NCI-H187 (cell line): Measurements from ENCODE around the gene ELMO3.

Experiments used
- DNase-seq, 2 experiments: peaks; one replicate each; lab custom pipeline; 2025; lab: John Stamatoyannopoulos, UW

ELMO3 gene

DNA sequence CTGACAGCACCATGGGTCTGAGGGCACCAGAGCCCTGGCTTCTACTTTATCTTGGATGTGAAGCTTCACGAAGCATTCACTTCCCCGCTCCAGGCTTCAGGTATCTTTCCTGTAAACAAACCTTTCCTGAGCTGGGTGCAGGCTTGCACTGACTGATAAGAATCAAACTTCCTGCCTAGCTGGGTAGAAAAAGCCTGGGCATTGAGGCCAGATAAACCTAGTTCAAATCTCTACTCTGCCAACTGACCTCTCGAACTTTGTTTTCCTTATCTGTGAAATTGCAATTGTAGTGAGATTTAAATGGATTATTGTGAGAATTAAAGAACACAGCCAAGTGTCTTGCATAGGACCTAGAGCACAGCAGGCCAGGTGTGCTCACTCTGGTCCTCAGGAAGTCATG is 25.1 kb downstream of the ELMO3 start:
- no peak for DNase-seq

DNA sequence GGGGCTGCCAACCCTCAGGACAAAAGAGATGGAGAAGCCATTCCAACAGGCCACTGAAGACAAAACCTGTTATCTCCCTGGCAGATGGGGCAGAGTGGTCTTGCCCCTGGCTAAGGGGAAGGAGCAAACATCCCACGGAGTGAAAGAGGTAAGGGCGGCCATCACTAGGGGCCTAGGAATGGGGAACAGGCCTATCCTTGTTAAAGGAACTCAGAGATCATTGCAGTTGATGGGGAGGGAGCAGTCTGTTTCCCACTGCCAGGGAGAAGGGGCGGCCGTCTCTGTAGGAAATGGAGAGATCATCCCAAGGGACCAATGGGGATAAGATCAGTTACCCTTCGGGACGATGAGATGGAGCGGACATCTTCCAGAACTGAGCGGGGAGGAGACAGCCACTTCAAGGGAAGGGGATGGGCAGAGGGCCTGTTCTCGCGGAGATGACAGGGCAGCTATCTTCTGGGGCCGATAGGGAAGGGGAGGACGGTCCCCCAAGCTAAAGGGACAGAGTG is 27.4 kb downstream of the ELMO3 start:
- DNase-seq: no peak

DNA sequence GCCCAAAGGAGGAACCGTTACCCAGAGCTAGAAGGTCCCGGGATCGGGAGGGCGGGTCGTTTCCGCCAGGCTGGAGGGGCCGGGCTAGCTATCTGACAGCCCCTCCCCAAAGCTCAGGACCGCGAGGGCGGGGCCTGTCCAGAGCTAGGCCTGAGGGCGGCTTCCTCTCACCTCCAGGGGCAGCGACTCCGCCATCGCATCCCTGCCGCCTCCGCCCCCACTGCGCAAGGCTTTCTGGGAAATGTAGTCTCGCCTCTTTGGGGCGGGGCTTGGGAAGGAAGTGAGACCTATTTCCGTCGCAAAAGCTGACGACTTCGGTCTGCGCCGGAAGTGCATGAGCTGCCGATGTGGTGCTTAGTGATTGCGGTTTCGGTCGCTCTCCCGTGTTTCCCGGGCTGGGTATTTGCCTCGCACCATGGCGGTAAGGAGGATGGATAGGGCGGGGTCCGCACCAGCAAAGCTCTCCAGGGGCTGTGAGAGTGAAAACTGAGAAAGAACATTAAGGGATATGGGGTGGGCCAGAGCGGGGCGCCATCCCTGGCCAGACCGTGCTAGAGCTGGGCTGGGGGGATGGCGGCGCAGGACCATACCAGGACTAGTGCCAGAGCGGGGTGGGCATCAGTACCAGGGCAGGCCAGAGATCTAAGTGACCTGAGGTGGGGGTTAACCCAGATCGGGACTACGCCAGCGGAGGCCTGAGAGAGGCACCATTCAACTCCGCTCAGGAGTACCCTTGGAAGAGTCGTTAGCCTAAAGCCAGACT is 28.1 kb downstream of the ELMO3 start, which contains the start of gene TMEM208:
Gene TMEM208, plus strand, starts transcription at position 327 of the 763 bp plus-strand sequence. Its CDS starts 89 bp downstream, at position 416.
- DNase-seq: peak; percentile 84 to 90

DNA sequence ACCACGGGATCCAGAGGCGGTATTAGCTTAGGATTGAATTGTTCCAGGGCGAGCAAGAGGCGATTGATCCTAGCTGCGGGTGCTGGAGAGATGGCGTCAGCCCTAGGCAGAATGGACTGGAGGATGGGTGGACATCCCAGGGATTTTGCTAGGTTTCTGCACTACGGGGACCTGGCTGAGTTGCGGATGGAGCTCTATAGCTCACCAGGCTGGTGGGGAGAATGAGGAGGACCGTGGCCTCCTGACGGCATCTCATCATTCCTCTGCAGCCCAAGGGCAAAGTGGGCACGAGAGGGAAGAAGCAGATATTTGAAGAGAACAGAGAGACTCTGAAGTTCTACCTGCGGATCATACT is 28.6 kb downstream of the ELMO3 start:
- no peak for DNase-seq

DNA sequence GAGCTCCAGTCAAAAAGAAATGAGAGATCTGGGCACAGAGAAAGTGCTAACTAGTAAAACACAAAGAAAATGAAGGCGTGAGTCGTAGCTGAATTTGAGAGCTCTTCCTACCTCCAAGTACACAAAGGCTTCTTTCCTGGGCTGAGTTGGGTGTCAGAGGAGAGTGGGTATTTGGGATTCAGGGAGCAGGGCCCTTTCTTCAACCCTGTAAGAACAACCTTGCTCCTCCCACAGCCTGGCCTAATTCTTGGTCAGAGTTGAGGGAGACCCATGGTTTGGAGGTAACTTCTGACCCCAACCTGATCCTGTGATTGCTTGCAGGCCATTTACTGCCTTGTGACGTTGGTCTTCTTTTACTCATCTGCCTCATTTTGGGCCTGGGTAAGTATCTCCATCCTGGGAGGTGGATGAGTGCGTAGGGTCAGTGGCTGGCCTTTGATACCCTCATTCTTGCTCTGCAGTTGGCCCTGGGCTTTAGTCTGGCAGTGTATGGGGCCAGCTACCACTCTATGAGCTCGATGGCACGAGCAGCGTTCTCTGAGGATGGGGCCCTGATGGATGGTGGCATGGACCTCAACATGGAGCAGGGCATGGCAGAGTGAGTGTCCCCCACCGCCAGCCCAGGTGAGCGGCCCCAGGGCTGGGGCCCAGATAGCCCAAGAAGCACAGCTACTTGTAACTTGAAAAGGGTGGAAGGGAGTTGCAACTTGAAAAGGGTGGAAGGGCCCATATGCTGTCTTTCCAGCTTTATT is 29.3 kb downstream of the ELMO3 start:
- DNase-seq: no peak

DNA sequence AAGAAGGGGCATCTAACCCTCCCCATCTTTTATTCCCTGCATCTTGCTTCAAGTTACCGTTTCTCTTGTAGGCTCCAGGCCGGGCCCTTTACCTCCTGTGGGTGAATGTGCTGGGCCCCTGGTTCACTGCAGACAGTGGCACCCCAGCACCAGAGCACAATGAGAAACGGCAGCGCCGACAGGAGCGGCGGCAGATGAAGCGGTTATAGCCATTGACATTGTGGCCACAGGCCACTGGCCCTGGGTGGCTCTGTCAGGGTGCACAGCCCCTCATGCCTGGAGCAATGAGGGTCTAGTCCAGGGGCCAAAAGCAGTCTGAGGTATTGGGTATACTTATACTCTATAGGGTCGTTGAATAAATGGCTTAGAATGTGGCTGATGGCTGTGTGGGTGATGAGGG is 30.0 kb downstream of the ELMO3 start:
- no peak for DNase-seq

DNA sequence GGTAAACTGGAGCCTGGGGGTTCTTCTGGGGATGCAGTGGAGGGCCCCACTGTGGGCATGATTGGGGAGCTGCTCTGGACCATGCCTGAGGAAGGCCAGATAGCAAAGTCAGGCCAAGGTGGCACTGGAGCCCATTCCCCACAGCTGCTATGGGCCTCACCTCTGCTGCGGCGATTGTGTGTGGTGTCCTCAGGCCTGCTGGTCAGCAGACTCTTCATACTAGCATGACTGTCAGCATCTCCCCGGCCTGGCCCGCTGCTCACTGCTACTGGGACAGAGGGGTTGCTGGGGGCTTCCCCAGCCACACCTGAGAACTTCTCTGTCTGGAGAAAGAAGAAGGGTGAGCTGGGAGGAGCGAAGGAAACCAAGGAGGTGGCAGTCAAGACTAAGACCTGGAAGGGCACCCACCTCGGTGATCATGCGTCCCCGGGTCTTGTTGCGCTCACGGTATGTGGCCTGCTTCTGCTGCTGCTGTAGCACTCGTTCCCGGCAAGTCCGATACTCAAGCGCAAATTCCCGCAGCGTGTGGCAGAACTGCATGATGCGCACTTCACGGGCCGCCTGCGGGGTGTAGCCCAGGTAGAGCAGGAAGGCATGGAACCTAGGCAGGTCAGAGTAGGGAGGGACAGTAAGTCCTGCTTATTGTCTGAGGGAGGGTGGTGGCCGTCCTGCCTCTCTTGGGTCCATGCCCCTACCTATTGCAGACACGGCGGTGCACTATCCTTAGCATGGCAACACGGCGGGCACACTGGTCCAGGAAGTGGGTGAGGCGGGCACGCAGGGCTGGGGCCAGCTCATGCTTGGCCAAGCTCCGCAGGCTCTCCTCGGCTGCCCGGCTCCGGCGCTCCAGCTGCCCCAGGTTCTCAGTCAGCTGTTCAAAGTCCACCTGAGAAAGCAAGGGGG is 31.2 kb downstream of the ELMO3 start:
- DNase-seq: no peak

DNA sequence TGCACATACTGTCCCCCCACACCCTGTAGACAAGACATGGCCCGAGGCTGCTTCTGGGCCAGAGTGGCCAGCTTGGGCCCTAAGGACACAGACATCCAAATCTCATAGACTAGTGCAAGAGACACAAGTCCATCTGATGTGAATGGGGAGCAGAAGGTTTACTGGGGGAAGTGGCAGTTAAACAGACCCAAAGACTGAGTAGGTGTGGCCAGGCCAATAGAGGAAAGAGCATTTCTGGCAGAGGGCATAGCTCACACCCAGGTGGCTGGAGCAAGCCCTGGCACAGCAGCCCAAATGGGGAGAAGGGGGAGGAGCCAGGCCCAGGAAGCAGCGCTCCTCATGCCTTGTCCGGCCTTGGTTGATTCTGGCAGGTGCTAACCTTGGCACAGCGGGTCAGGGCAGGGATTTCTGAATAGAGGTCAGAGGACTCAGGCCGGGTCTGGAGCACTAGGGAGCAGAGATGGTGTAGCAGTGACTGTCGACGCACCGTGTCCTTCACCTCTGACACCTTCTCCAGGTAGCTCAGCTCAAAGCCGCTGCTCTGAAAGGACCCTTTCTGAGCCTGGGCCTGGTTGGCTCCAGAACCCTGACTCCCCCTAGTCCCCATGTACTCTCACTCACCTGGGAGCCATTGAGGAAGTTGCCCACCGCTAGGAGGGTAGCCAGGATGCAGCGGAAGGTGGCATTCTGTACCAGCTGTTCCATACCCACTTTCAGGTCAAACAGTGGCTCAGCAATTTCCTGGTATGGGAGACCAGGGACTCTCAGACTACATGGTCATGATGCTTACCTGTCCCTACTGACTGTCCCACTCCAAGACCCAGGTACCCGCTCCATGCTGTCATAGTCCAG is 32.1 kb downstream of the ELMO3 start:
- no peak for DNase-seq

DNA sequence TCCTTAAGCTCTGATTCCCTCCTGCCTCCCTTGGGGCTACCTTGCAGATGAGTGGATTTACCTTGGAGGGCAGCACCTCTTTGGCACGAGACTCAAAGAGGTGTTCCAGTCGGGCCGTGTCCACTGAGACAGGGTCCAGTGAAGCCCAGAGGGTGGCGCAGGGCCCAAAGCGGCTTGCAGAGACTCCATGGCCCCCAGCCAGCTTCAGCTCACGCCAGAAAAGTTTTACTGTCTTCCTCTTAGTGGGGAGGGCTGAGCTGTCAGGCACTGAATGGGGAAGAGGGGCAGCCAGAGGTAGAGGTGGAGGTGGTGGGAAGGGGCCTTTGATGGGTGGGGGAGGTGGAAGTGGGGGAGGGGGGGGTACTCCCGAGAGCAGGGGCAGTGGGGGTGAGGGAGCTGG is 34.7 kb downstream of the ELMO3 start:
- no peak for DNase-seq

DNA sequence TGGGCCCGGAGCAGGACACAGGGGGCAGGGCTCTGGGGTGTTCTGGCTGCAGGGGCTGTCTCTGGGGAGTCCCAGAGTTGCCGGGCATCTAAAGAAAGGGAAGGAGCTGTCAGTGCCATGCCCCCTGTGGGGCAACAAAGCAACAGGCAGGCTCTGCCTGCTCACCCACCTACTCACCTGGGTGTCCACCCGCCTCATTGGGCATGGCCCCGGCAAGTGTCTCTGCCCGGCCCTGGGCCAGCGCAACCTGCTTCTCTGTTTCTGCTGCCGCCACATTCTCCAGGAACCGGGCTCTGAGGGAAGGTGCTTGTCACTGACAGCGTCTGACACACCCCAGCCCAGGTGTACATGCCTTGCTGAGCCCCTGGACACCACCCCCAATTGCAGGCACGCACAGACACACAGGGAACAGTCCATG is 35.3 kb downstream of the ELMO3 start:
- DNase-seq: no peak

DNA sequence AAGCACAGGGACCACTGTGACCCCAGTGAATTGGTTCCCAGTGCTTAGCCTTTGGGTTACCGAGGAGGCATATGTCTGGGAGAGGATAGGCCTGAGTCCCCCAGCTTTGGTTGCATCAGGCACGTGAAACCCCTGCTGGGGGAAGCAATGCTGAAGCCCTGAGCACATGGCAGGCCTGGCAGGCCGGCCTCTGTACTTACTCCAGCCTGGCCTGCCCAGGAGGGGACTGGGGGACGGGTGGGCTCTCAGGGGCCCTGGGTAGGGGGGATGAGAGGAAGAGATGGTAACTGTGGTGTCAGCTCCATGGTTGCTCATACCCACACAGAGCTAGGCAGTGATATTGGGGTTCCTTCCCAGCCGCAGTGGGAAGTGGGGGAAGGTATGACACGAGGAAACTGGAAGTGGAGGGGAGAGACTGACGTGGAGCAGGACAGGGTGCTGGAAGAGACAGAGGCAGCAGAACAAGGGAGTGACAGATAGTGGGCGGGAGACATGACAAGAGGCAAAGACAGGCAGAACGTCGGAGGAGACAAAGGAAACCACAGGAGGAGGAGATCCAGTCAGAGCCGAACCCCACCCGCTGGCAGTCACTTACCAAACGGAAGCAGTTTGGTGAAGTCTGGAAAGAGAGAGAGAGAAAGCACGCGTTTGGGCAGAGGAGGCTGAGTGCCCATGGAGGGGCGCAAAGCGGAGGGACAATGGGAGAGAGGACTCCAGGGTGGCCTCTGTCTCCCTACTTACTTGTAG is 37.1 kb downstream of the ELMO3 start:
- DNase-seq: no peak

DNA sequence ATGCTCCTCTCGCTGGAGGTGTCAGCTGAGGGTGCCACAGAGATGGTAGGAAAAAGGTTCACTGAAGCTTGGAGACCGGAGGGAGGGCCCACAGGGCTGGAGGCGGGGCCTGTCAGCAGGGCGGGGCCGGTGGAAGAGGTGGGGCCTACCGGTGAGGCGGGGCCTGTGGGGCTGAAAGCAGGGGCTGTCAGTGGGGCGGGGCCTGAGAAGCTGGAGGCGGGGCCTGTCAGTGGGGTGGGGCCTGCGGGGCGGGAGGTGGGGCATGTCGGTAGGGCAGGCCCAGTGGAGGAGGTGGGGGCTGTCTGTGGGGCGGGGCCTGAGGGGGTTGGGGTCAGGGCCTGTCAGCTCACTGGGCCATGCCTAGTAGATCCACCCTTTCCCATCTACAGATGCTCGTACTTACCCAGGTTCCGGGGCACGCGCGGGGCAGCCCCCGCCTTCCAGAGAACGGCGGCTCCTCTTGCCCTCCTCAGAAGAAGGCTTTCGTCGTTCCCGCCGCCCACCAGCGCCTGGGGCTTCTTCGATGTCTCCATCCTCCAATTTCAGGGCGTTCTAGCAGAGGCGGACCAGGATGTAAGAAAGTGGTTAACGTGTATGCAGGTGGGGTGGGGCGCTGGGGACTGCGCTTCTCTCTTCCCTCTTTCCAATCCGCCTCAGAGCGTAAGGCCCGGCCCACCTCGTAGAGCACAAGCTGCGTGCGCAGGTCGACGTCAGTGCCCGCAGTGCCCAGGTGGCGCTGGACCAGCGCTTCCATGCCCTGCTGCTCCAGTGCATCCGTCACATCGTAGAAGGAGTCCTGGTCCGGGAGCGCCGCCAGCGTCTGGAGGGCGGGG is 37.8 kb downstream of the ELMO3 start:
- DNase-seq: peak in 1 of 2 experiments; percentile 13

DNA sequence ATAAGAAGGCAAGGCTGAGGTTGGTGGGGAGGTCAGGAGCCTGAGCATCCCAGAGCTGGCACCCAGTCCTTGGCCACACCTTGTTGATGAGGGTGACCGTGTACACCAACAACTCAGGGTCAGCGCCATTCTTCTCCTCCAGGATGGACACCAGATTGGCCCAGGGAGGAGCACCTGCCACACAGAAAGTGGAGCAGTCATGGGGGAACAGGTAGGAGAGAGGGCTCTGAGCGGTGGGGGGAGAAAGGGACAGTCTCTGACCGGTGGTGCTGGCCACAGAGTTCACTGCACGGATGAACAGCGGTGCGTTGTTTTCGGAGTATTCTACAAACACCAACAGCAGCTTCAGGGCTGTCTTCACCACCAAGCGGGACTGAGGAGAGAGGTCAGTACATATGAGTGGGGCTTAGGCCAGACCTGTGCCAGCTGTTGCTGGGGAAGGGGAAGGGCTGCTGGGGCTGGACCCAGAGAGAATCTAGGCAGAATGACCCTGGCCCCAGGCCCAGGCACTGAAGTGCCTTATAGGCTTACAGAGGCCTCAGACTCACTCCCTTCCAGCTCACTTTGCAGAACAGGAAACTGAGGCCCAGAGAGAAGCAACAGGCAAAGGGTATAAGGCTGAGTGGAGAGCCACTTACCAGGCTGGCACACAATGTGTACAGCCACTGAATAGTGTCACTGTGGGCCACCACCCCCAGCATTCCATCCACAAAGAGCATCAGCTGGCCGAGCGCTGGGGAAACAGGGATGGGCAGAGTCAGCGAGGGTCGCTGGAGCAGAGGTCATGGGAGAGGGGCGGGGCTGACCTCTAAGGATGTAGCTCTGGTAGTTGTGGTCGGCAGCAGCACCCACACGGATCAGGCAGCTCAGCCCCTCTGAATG is 38.7 kb downstream of the ELMO3 start:
- no peak for DNase-seq

DNA sequence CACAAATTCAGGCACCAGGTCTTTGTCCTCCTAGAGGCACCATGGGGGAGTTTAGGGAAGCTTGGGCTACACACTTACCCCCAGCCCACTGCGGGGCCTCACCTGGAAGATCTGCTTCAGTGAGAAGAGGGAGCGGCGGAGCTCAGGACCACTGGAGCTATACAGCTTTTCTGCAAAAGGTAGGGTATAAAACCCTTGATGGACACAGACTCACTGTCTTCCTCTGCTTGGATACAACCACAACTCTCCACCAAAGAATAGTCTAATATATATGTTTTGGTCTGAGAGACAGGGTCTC is 39.3 kb downstream of the ELMO3 start:
- DNase-seq: no peak

DNA sequence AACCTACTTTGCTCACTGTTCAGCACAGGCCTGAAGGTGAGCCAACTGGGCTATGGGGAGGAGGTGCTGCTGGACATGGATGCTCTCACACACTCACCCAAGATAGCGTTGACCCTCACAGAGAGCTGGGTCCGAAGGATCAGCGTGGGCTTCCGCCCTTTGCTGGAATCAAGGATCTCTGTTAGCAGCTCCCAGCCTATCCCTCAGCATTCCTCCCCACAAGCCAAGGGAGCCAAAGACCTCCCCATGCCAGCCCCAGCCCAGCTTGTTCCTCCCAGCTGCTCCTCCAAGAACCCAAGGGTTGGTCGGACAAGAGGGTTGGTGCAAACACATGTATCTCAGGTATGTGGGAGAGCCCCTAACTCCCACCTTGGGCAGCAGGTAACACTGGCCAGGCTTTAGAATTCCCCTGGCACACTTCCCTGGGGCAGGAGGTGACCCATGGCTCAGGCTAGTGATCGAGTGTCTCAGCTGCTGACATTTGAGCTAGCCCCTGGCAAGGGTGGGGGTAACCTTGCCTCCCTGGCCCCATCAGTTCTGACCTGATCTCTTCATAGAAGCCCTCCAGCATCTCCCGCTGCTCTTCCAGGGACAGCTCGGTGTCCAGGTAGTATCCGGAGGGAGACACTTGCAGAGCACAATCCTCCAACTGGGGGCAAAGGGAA is 40.0 kb downstream of the ELMO3 start:
- no peak for DNase-seq

DNA sequence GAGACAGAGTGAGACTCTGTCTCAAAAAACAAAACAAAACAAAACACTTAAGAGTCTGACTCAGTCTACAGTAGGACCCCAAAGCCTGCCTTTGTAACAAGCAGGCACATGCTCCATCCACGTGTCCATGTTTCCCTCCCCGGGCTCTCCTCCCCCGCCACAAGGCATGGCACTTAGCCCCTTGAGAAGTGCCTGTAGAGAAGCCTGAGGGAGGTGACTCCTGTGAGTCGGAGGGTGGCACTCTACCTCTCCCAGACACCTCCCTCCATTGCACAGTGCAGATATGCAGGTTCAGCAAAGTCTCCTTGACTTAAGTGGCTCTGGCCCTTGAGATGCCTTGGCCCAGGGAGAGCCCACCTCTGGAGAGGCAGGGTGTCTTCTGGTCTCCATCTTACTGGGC is 41.6 kb downstream of the ELMO3 start:
- DNase-seq: no peak

DNA sequence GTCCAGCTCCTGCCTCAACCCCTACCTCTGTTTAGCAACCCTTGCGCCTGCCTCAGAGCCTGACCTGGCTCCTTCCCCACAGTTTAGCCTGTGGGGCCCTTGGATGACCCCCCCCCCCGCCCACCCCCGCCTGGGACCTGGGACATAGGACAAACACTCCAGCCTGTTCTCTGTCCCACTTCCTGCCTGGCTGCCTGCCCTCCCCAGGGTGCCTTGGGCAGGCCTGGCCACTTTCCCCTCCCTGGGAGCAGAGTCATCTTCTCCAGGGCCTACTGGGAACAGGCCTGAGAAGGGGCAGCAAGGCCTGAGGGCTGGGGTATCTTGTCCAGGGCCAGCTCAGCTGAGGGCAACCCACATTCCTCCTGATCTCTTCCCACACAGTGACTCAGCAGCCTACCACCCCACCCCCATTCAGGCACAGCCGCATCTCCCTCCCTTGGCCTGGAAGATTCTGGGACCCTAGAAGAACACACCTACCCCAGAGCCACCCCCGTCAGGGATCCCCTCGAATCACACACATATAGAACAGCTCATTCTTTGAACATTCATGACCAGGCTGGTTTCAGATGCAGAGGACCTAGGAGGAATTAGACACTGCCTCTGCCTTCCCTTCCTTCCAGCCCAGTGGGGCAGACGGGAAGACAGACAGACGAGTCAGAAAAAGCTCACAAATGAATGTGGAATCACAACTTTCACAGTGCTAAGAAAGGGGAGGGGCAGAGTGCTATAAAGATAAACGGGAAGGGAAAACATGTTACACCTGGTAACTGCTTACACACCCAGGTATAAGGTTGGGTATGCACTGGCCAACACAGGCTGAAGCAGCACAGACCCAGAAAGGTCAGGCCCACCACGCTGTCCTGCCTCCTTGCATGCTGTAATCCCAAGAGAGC is 42.3 kb downstream of the ELMO3 start:
- DNase-seq: no peak
